AG04450 (cell line): ENCODE measurements around the gene KCTD14. TPM values are rescaled to one million over a fixed set of nuclear protein-coding genes. Genes with fewer than 3 reads are reported as not detected.

Experiments used
- CTCF ChIA-PET: fragments of 300-600, 350-600 bp; formaldehyde crosslinking; extraction: SDS; loops from one replicate; lab custom pipeline; 2022; ENCODE audit warnings: antibody characterized with exemption, inconsistent platforms; lab: Charles Lee
- POLR2A ChIA-PET: fragments of 350-600 bp; formaldehyde crosslinking; extraction: SDS; loops from one replicate; lab custom pipeline; 2021; ENCODE audit warnings: antibody characterized with exemption, inconsistent platforms; lab: Yijun Ruan, JAX
- DNase-seq: peaks from one replicate; pipeline ENCODE4 v3.0.0-alpha.2; 2011; ENCODE audit warnings: low read depth, low spot score
- H3K27ac ChIP-seq: one replicate; pipeline ENCODE4 v1.5.1; 2012; ENCODE audit warnings: low read depth, low read length, control low read depth
- H3K27me3 ChIP-seq: one replicate; pipeline ENCODE4 v1.6.0; 2012; ENCODE audit warnings: low read length; ENCODE audit not compliant: control insufficient read depth, insufficient read depth
- H3K4me3 ChIP-seq: 2 replicates; pipeline ENCODE4 v1.5.1; 2011; ENCODE audit warnings: mild to moderate bottlenecking, low read depth, low read length, control low read depth
- H3K9me3 ChIP-seq: 2 replicates; pipeline ENCODE4 v1.5.1; 2012; ENCODE audit warnings: low read length; ENCODE audit not compliant: control insufficient read depth, insufficient read depth
- polyA plus RNA-seq: library from polyadenylated mRNA; depleted of rRNA; stranded (reverse); fragments of >200 nt; gene quantifications from 2 replicates; pipeline ENCODE4 v1.2.3, GENCODE V29; 2011
- TF ChIP-seq, protein P1 (sequence below): IDR thresholded peaks from 2 replicates; pipeline ENCODE4 v1.5.1; 2011; ENCODE audit warnings: low read depth, low read length, control low read depth, inconsistent platforms

The KCTD14 gene
- polyA plus RNA-seq, 1 experiment, result 3.3 TPM

DNA sequence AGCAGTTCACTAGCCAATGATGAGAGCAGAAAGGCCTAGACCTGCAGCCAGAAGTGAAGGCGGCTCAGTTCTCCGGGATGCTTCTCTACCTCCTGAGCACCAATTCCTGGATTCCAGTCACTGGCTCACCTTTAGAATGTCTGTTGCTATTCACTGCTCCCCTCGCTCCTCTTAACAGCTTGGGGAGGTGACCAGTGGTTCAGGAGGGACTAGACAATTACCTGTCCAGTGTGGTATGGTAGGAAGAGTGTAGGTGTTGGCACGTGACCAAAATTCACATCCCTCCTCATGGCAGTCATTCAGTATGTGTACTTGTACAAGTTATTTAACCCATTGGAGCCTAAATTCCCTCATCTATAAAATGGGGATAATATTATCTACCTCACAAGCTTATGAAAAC lies 44.6 kb upstream of the KCTD14 start:
- H3K27me3 ChIP-seq, result no peaks in the 10 kb centered on the region
- ChIA-PET POLR2A (no interaction called here), CTCF (interaction anchor here (0.6 kb wide), 1 partner anchor 1301 kb away, joined by 3 read pairs; no protein-coding TSS in a partner anchor)
- no peak overlapping the region for H3K27ac ChIP-seq
- H3K9me3 ChIP-seq, result no peaks in the 10 kb centered on the region
- no peak for DNase-seq
- TF ChIP-seq, protein P1, sequence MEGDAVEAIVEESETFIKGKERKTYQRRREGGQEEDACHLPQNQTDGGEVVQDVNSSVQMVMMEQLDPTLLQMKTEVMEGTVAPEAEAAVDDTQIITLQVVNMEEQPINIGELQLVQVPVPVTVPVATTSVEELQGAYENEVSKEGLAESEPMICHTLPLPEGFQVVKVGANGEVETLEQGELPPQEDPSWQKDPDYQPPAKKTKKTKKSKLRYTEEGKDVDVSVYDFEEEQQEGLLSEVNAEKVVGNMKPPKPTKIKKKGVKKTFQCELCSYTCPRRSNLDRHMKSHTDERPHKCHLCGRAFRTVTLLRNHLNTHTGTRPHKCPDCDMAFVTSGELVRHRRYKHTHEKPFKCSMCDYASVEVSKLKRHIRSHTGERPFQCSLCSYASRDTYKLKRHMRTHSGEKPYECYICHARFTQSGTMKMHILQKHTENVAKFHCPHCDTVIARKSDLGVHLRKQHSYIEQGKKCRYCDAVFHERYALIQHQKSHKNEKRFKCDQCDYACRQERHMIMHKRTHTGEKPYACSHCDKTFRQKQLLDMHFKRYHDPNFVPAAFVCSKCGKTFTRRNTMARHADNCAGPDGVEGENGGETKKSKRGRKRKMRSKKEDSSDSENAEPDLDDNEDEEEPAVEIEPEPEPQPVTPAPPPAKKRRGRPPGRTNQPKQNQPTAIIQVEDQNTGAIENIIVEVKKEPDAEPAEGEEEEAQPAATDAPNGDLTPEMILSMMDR, result no peak
- no peak overlapping the region for H3K4me3 ChIP-seq

DNA sequence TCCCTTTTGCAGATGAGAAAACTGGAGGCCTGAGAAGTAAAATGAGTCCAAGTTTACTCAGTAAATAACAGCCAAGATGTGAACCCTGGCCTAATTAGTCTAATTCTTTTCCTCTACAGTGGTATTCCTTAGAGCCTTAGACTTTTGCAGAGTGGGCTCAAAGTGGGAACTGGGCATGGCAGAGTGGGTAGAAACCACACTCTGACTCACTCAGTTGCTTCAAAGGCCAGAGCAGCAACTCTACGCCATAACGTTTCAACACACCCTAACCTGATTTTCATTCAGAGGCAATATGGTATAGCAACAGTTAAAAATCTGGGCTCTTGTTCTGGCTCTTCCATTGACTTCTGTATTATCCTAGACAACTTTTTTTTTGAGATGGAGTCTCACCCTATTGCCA lies 43.4 kb upstream of the KCTD14 start:
- Histone ChIP-seq H3K27me3 (no peaks in the 10 kb centered on the region), H3K9me3 (no peaks in the 10 kb centered on the region), H3K4me3 (no peak overlapping the region), H3K27ac (no peak overlapping the region)
- POLR2A ChIA-PET, result interaction anchor here (0.7 kb wide), 1 partner anchor 71 kb away, joined by 7 read pairs; no protein-coding TSS in a partner anchor
- no peak for DNase-seq
- TF ChIP-seq, protein P1, result no peak
- CTCF ChIA-PET, result no interaction called here

- CTCF ChIA-PET, result interaction anchor here (0.8 kb wide), 1 partner anchor 17 kb away, joined by 3 read pairs; no protein-coding TSS in a partner anchor
- no peak for DNase-seq
- POLR2A ChIA-PET, result no interaction called here
- Histone ChIP-seq H3K9me3 (no peaks in the 10 kb centered on the region), H3K4me3 (no peak overlapping the region), H3K27ac (no peak overlapping the region), H3K27me3 (no peaks in the 10 kb centered on the region)
- TF ChIP-seq, protein P1, result no peak
Observed at GRCh38 chr11:78065203-78065602, 42.1 kb upstream of the KCTD14 start.

GRCh38 chr11:78063440-78064181 lies 40.5 kb upstream of the KCTD14 start, which contains the start of gene THRSP:
TSS of gene THRSP (plus strand) at chr11:78063861. CDS start at chr11:78063882, 21 bp downstream.
- ChIA-PET POLR2A (interaction anchor here (0.8 to 1.0 kb wide), 2 partner anchors 12 to 16 kb away, joined by 3 read pairs; partner anchors contain the start of gene NDUFC2), CTCF (interaction anchor here (3.1 kb wide), 1 partner anchor 17 kb away, joined by 15 read pairs; no protein-coding TSS in a partner anchor)
- H3K4me3 ChIP-seq, result no peak within 1 kb of the TSS

More at GRCh38 chr11:78063440-78064181, 40.5 kb upstream of the KCTD14 start, which contains the start of gene THRSP:
- TF ChIP-seq, protein P1, result no peak
- Histone ChIP-seq H3K27ac (no peak within 1 kb of the TSS), H3K9me3 (no peaks in the 10 kb centered on the region), H3K27me3 (no peaks in the 10 kb centered on the region)
- no peak for DNase-seq
